GM18867 (cell line): ENCODE data around the gene RAB37.
A peak's percentile ranks its signal among the peaks of the same experiment; 100 is the strongest.

Experiments
- ATAC-seq: cut with Tn5 transposase; IDR thresholded peaks from one replicate; pipeline ENCODE4 v1.9.1; 2021; ENCODE audit warnings: mild to moderate bottlenecking, moderate library complexity; ENCODE audit not compliant: unreplicated experiment

RAB37 gene

GRCh38 chr17:74776990-74777389, 39.9 kb downstream of the RAB37 start:
- no peak for ATAC-seq

DNA sequence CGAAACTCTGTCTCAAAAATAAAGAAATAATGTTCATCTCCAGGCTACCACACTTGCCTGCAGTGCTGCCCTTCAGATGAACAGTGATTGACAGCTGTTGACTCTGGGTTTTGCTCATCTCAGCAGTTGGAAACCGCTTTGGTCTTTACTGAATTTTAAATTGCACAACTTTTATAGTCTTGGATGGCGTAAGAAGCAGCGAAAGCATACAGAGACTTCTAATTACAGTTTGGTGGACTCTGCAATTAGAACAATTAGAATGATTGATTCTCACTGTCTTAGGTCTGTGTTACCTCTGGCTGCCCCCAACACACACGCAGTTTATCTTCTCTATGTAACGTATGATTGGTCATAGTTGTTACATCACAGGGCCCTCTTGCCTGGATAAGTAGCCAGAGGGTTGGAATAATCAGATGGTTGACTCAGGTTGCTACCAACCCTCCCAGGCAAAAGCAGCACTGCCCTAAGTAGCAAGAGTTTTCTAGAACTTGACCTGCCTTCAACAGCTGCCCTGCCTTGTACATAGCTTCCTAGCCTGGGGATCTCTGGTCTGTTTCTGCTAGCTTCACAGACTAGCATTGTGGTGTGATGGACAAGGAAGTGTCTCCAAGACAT, 41.0 kb downstream of the RAB37 start:
- no peak for ATAC-seq

DNA sequence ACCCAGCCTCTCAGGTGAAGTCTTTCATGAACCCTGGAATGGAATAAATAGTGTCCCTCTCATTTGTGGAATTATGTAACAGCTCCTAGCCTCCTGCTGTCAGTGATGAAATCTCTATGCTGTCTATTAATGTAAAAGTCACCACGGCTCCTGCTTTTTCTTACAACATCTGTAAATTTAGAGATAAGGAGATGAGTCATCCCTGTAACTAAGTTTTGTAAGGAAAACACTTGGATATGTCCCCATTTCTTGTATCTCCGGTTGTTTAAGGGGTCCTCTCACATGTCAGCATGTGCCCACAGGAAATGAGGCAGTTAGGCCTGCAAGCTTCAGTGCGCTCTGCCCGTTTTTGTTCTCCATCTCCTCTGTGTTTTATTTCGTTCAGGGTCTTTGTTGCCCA, 41.9 kb downstream of the RAB37 start:
- no peak for ATAC-seq

- no peak for ATAC-seq
Observed at GRCh38 chr17:74779501-74779900, 42.4 kb downstream of the RAB37 start.

GRCh38 chr17:74779948-74780400, 42.9 kb downstream of the RAB37 start:
- ATAC-seq = peak; percentile 58

GRCh38 chr17:74780443-74781238, 43.6 kb downstream of the RAB37 start:
- ATAC-seq = no peak

- no peak for ATAC-seq
Observed at GRCh38 chr17:74782571-74782970, 45.5 kb downstream of the RAB37 start.

DNA sequence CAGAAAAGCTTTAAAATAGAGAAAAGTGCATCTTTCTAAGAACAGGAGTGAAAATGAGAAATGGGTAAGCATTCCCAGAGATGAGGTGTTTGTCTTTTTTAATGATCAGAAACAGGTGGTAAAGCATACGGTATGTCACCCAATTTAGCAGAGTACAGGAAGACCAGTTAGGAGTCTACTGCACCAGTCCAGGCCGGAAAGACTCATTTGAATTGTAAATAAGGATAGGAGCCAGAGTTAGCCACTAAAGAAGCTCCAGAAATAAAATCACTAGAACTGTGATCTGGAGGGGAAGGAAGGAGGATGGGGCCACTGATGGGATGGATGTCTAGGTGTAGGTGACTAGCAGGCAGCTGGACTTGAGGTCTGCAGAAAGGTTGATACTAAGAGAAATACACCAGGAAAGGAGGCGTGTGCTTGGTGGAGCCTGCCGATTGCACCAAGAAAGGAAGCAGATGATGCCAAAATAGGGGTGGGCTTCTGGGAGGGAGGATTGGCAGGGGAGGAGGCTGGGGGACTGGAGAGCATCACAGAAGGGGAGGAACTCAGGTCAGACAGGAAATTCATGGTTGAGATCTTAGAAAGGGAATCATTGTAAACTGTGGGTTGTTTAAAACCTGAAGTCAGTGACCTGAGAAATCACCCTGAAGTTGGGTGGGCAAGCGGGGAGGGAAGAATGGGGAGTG, 47.2 kb downstream of the RAB37 start:
- no peak for ATAC-seq

- no peak for ATAC-seq
Observed at GRCh38 chr17:74785096-74785980, 48.3 kb downstream of the RAB37 start.

DNA sequence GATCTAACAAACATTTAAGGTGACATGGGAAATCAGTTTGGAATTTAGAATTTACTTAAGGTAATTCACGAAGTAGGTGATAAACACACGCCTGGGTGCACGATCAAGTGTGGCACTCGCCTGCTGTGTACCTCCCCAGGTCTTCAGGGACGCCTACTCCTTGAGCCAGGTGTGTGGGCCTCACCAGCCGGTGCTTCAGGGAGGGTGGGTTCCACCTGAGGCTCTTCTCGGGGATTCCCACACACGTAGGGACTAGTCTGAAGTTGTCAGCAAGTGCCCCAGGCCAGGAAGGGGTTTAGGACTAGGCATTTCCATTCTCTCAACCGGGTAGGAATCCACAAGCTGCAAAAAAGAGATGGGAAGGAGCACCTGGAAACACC, 48.9 kb downstream of the RAB37 start:
- ATAC-seq = no peak

DNA sequence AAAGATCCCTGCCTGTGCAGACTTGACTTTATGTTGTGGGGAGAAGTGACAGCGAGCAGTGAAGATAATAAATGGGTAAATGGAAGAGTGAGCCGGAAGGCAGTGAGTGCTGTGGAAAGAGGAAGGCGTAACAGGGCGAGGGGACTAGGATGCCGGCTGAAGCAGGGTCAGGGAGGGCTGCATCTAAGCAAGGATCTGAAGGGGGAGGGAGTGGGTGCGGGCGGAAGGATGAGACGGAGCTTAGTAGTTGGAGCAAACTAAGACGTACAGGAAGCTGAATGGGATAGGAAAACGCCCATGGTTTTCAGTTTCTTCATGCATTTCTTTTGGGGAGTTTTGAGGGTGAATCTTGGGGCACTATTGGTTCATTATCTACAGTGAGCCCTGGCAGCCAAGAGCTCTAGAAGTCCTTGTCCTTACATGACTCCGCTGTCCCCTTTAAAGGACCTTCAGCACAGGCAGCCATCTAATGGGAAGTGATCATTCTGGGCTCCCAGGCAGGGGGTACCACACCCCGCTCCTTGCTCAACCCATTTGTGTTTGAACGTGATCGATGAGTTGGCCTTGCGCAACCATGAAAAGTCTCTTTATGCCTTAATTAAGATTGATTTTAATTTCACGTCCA, 49.5 kb downstream of the RAB37 start:
- no peak for ATAC-seq

GRCh38 chr17:74790161-74791058, 53.4 kb downstream of the RAB37 start:
- ATAC-seq = no peak

DNA sequence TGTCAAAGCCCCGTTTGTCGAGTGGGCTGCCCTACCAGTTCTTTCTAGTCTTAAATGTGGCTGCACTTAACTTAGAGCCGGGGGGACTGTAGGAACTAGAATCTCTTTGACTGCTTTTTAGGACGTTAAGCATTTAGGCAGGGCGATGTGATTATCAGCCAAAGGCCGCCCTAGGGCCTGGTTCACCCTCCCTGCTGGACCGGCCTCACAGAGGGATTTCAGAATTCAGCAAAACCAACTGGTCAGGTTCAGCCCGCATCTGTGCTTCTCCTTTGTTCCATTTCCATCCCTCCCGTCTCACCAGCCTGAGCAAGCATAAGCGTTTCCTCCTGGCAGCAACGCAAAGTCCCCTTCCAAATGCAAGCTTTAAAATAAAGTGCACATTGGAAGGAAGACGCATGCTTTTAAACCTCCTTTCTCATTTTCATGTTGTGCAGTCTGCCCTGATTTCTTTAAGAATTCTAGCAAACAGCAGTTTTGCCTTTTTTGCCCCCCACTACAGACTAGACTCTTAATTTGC, 55.6 kb downstream of the RAB37 start:
- ATAC-seq = no peak

DNA sequence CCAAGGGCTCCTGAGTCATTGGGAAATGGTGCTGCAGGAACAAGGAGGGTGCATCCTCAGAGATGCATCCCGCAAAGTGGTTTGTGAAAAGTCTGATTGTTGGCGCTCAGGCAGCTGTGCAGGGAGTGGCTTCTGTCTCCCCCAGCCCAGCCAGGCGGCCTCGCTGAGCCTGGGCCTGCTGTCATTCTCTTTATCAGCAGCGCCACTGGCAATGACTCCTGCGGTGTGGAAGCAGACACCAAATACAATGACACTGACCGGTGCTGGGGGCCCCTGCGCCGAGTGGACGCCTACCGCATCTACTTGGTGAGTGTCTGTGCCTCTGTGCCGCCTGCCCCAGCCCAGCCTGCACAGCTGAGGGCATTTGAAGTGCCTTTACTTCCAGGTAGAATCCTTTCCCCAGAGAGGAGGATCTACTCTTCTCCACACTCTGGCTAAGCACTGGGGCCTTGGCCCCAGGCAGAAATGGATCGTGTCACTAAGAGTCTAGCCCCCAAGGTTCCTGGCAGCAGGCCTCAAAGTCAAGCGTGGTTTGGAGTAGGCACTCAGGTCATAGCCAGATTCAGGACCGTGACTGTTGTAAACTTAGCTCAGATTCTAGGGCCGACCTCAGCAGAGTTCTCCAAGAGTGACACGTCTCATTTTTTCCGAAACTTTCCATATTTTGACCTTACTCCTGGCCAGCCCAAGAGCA, 58.4 kb downstream of the RAB37 start:
- no peak for ATAC-seq

- ATAC-seq = no peak
Observed at GRCh38 chr17:74796211-74796610, 59.2 kb downstream of the RAB37 start.

DNA sequence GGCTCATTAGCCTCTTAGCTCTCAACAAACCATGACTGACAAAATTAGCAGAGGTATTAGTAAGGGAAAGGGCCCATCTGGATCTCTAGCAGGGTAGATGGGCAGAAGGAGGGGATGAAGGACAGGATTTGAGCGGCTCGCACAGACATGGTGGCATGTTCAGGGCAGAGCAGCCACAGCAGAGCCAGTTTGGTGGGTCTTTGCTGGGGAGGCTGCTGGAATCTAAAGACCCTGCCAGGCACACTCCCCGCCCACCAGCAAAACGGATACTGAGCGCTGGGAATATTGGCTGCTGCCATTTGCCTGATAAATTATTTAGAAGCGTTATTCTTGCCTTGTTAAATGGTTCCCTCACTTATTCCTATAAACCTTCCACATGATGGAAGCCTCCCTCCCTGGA, 59.8 kb downstream of the RAB37 start:
- ATAC-seq = no peak
